K562 (cell line): ENCODE data around the gene ZSCAN22. TPM values are rescaled to one million over a fixed set of nuclear protein-coding genes. Genes with fewer than 3 reads are reported as not detected.

Source experiments
- HMGXB4 ChIP-seq: sonication (generic); formaldehyde crosslinking; IDR thresholded peaks from 2 replicates; pipeline ENCODE4 v1.8.1; 2023; ENCODE audit warnings: mild to moderate bottlenecking, missing genetic modification reagents
- NCOA6 ChIP-seq: fragments of 450-650 bp; IDR thresholded peaks from 2 replicates; pipeline ENCODE4 v1.6.1; 2017; ENCODE audit warnings: mild to moderate bottlenecking
- SREBF1 ChIP-seq: fragments of 150-350 bp; IDR thresholded peaks from 2 replicates; pipeline ENCODE4 v1.6.1; 2014; ENCODE audit warnings: antibody characterized with exemption, low read depth, low read length, borderline replicate concordance
- ZNF175 ChIP-seq: fragments of 200-800 bp; sonication (Bioruptor generic); IDR thresholded peaks from 2 replicates; pipeline ENCODE4 v1.6.1; 2016; ENCODE audit warnings: low read depth, mild to moderate bottlenecking, missing genetic modification characterization, missing compliant biosample characterization
- polyA plus RNA-seq, 8 experiments: library from polyadenylated mRNA; depleted of rRNA in 4 of 8; stranded (reverse) in 5 of 8; unstranded in 3 of 8; fragments of >200 nt; fragmentation: Nextera tagmentation in 2 of 8; fragmentation: Illumina TruSeq in 1 of 8; extraction: Ambion mirVana in 2 of 8; extraction: Trizol in 1 of 8; gene quantifications; 2 replicates each; pipeline versions ENCODE4 v1.2.1 to v1.2.3, GENCODE V29; 2011 to 2014; ENCODE audit warnings: inconsistent platforms in 1 of 8, missing spikeins in 1 of 8
- total RNA-seq, 7 experiments: library from RNA; depleted of rRNA in 6 of 7; stranded (reverse); fragments of >200 nt in 6 of 7; fragmentation: Illumina TruSeq in 2 of 7; extraction: Trizol in 2 of 7; gene quantifications; 2 replicates each; pipeline versions ENCODE4 v1.2.1 to v1.2.3, GENCODE V29; 2011 to 2021; ENCODE audit warnings: low replicate concordance in 1 of 7
- TF ChIP-seq, protein P1 (sequence below), 2 experiments: fragments of 450-650 bp; IDR thresholded peaks; 2 replicates each; pipeline ENCODE4 v1.6.1; 2016; ENCODE audit warnings: mild to moderate bottlenecking in 2 of 2, borderline replicate concordance in 1 of 2, low read depth in 1 of 2, moderate library complexity in 1 of 2

ZSCAN22 gene
- total and polyA plus RNA-seq, 9 of the 15 experiments (the other 6 are each of a cell fraction or from before 2014, with no cell fraction given), result 0.98 to 5.3 (median 3.0) TPM

DNA sequence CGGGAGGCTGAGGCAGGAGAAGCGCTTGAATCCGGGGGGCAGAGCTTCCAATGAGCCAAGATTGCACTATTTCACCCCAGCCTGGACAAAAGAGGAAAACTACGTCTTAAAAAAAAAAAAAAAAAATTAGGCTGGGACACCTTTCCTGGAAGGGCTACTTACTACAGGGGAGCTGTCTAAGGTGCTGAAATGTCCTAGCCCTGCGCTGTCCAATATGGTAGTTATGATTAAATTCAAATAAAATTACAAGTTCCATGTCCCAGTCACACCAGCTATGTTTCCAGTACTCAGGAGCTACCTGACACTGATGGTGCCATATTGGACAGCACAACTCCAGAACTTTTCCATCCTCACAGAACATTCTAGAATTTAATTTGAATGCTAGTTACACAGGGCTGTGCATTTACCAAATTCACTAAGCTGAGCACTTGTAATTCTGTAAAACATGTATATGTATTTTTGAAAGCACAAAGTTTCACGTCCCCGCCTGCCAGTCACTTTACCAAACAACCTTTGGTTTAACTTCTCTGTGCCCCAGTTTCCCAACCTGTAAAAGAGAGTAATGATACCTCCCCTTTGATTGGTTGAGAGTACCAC is 9.2 kb upstream of the ZSCAN22 start (continued):
- TF ChIP-seq ZNF175, result no peak
- TF ChIP-seq HMGXB4 (CRISPR knock-in tag), result 0 out of 2 replicates have a peak, but pooled peaks have one; percentile 39
- TF ChIP-seq SREBF1, result no peak
- peak; percentile 87 for TF ChIP-seq NCOA6
- TF ChIP-seq, protein P1, sequence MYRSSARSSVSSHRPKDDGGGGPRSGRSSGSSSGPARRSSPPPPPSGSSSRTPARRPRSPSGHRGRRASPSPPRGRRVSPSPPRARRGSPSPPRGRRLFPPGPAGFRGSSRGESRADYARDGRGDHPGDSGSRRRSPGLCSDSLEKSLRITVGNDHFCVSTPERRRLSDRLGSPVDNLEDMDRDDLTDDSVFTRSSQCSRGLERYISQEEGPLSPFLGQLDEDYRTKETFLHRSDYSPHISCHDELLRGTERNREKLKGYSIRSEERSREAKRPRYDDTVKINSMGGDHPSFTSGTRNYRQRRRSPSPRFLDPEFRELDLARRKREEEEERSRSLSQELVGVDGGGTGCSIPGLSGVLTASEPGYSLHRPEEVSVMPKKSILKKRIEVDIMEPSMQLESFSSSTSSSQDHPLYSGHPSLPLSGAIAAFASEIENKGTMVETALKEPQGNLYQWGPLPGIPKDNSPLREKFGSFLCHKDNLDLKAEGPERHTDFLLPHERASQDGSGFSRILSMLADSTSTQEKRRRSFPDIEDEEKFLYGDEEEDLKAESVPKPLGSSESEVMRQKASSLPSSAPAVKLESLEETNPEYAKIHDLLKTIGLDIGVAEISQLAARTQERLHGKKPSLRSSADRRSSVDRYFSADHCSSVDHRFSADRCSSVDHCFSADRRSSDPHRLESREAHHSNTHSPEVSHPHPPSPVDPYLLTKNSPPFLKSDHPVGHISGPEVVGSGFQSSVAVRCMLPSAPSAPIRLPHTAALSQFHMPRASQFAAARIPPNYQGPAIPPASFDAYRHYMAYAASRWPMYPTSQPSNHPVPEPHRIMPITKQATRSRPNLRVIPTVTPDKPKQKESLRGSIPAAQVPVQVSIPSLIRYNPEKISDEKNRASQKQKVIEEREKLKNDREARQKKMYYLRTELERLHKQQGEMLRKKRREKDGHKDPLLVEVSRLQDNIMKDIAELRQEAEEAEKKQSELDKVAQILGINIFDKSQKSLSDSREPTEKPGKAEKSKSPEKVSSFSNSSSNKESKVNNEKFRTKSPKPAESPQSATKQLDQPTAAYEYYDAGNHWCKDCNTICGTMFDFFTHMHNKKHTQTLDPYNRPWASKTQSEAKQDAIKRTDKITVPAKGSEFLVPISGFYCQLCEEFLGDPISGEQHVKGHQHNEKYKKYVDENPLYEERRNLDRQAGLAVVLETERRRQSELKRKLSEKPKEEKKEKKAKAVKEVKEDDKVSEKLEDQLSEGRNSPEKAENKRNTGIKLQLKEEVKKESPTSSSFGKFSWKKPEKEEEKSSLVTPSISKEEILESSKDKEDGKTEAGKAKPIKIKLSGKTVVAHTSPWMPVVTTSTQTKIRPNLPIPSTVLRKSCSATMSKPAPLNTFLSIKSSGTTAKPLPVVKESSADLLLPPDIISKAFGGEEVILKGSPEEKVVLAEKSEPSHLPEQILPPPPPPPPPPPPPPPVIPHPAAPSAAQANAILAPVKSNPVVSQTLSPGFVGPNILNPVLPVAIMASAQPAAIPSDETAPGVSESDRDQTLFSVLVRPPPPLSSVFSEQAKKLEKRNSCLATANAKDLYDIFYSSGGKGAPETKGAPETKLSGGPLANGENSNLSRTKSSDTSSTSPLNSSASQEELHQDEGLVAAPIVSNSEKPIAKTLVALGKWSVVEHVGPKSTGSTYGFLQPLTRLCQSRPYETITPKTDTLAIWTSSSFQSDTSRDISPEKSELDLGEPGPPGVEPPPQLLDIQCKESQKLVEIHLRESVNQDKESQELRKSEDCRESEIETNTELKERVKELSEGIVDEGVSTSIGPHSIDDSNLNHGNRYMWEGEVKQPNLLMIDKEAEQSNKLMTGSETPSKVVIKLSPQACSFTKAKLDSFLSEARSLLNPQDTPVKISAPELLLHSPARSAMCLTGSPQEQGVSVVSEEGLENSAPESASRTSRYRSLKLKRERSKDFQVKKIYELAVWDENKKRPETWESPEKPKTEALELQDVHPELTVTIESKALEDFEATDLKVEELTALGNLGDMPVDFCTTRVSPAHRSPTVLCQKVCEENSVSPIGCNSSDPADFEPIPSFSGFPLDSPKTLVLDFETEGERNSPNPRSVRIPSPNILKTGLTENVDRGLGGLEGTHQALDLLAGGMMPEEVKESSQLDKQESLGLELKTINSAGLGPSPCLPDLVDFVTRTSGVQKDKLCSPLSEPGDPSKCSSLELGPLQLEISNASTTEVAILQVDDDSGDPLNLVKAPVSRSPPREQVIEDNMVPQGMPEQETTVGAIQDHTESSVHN (IDR thresholded peaks at IDR 0.05; ENCODE audit: borderline replicate concordance in 1 of 2, low read depth in 1 of 2), result no peak
